ENCODE results near the gene CDC14A.
A peak's percentile ranks its signal among the peaks of the same experiment; 100 is the strongest.

Gene CDC14A

GRCh38 chr1:100347009-100347966 lies 5.0 kb upstream of the CDC14A start:
- H3K4me3 ChIP-seq (ENCODE audit: low read depth, low read length) = no peak overlapping the region
- no peak for DNase-seq (ENCODE audit: low read depth)
- no peak for TF ChIP-seq CTCF (IDR thresholded peaks at IDR 0.05; ENCODE audit: low read depth, low read length, missing control alignments)

DNA sequence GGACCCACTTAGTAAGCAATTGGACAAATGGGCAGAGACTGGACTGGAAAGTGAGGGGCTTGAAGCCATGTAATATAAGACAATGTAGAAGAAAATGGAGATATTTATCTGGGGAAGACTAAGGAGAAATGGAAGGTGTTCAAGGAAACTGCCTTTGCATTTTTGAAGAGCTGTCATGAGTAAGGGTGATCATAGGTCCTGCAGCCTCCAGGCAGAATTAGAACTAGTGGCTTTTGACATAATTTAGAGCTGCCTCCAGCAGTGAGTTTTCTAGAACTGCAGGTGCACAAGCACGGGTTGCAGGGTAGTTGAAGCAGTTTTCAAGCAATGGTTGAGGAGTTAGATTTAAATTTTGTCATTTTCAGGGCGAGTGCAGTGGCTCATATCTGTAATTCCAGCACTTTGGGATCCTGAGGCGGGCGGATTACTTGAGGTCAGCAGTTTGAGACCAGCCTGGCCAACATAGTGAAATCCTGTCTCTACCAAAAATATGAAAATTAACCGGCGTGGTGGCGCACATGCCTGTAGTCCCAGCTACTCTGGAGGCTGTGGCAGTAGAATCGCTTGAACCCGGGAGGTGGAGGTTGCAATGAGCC lies 3.7 kb upstream of the CDC14A start:
- H3K4me3 ChIP-seq (ENCODE audit: low read depth, low read length) = no peak overlapping the region
- no peak for DNase-seq (ENCODE audit: low read depth)
- TF ChIP-seq CTCF (IDR thresholded peaks at IDR 0.05; ENCODE audit: low read depth, low read length, missing control alignments) = no peak

DNA sequence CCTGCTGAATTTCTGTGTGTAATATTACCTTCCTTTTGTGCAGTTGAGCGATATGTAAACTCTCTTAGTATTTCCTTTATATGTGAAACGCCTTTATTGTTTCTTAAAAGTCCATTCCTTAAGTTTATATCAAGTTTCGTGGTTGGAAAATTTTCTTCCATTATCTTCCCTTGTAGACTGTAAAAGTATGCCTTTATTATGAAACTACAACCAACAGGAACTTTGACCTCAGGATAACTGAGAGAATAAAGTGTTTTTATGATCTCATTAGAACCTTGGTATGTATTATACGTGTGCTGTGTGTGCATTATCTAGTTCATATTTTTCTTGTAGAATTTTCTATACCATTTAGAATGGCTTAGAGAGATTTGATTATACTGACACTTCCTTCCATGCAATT lies 3.1 kb upstream of the CDC14A start:
- no peak for TF ChIP-seq CTCF (IDR thresholded peaks at IDR 0.05; ENCODE audit: low read depth, low read length, missing control alignments)
- DNase-seq (ENCODE audit: low read depth) = no peak
- no peak overlapping the region for H3K4me3 ChIP-seq (ENCODE audit: low read depth, low read length)

DNA sequence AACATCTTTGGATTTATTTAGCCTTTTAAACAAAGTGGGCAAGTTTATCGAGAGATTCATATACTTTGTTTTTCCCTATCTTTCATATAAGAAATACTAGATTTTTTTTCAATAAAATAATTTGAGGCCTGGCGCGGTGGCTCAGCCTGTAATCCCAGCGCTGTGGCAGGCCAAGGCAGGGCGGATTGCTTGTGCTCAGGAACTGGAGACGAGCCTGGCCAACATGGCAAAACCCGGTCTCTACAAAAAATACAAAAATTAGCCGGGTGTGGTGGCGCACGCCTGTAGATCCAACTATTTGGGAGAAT lies 1.6 kb upstream of the CDC14A start:
- no peak for TF ChIP-seq CTCF (IDR thresholded peaks at IDR 0.05; ENCODE audit: low read depth, low read length, missing control alignments)
- peak overlapping the region; percentile 72 for H3K4me3 ChIP-seq (ENCODE audit: low read depth, low read length)
- DNase-seq (ENCODE audit: low read depth) = no peak

DNA sequence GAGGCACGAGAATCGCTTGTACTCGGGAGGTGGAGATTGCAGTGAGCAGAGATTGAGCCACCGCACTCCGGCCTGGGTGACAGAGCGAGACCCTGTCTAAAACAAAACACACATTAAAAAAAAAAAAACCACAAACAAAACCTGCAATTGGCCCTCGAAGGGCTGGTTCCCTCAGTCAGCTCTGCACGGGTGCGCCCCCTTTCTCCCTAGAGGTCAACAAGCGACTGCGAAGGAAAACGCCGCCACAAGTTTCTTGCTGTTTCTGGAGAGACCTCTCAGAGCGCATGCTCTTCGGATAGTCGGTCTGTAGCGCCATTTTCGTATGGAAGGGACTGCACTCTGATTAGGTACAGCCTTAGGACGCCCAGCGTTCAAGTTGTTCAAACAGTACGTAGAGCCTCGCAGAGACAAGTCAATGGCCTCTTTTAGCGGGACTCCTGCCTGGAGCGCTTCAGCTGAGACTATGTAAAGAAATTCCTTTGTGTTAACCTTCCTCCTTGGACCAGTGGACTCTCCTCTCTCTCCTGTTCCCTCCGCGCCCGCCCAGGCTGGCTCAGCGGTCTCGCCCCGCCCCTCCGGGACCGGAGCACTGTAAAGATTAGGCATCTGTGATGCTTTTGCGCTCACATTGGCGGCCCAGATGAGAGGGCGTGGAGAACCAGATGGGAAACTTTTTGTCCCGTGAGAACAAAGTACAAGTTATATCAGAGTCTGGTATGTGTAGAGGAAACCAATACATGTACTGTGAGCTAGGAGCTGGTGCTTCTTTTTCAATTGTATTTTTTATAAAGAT lies 1.0 kb upstream of the CDC14A start:
- H3K4me3 ChIP-seq (ENCODE audit: low read depth, low read length) = peak overlapping the region; percentile 72
- peak; percentile 50 for TF ChIP-seq CTCF (IDR thresholded peaks at IDR 0.05; ENCODE audit: low read depth, low read length, missing control alignments)
- peak; percentile 93 for DNase-seq (ENCODE audit: low read depth)

- H3K4me3 ChIP-seq (ENCODE audit: low read depth, low read length) = peak overlapping the region; percentile 72
- DNase-seq (ENCODE audit: low read depth) = no peak
- no peak for TF ChIP-seq CTCF (IDR thresholded peaks at IDR 0.05; ENCODE audit: low read depth, low read length, missing control alignments)
Measured at GRCh38 chr1:100353071-100353801, 930 bp downstream of the CDC14A start.

Data from GM12864 (cell line).